Measurements from ENCODE around the gene IGSF21.

GRCh38 chr1:18108299-18109057, 880 bp downstream of the IGSF21 start:
- TF ChIP-seq EP300 (IDR thresholded peaks at IDR 0.05), result no peak
- no peak for TF ChIP-seq CTCF (IDR thresholded peaks at IDR 0.05)
- no peak for TF ChIP-seq POLR2AphosphoS5 (IDR thresholded peaks at IDR 0.05)
- TF ChIP-seq POLR2A (IDR thresholded peaks at IDR 0.05), result no peak

Data from gastroesophageal sphincter (tissue), 3 donors.